Measurements from ENCODE around the gene GGA3.

The GGA3 gene

GRCh38 chr17:75246404-75246803, 15.0 kb downstream of the GGA3 start:
- no peak for DNase-seq (ENCODE audit: low read depth)

GRCh38 chr17:75245011-75245410, 16.4 kb downstream of the GGA3 start:
- no peak for DNase-seq (ENCODE audit: low read depth)

- no peak for DNase-seq (ENCODE audit: low read depth)
These were observed 17.1 kb downstream of the GGA3 start for GRCh38 chr17:75244133-75244866.

DNA sequence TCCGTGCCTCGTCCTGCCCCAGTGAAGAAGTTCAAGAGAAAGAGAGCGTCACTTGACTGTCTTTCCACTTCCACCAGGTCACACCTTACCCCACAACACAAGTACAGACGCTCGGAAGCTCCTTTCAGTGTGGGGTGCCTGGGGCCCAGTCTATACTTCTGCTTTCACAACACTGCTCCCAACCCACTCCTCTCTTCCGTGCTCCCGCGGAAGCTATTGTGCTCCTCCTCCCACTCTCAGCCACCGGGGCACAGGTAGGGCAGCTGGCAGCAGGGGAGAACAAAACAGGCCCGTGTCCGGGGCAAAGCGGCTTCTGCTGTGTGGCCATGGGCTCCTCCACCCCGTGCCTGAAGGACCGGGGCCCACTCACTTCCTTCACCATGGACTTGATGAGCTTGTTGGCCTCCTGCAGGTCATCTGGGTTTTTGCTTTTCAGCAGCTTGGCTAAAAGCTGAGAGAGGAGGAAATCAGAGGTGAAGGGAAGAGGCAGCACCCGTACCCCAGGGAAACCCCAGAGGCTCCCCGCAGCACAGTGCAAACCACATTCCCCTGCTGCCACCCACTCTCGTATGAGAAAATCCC, 18.9 kb downstream of the GGA3 start:
- DNase-seq (ENCODE audit: low read depth), result no peak

- no peak for DNase-seq (ENCODE audit: low read depth)
These were observed 19.4 kb downstream of the GGA3 start for GRCh38 chr17:75241996-75242460.

GRCh38 chr17:75241502-75241901, 19.9 kb downstream of the GGA3 start:
- DNase-seq (ENCODE audit: low read depth), result no peak

GRCh38 chr17:75241143-75241430, 20.3 kb downstream of the GGA3 start:
- DNase-seq (ENCODE audit: low read depth), result no peak

DNA sequence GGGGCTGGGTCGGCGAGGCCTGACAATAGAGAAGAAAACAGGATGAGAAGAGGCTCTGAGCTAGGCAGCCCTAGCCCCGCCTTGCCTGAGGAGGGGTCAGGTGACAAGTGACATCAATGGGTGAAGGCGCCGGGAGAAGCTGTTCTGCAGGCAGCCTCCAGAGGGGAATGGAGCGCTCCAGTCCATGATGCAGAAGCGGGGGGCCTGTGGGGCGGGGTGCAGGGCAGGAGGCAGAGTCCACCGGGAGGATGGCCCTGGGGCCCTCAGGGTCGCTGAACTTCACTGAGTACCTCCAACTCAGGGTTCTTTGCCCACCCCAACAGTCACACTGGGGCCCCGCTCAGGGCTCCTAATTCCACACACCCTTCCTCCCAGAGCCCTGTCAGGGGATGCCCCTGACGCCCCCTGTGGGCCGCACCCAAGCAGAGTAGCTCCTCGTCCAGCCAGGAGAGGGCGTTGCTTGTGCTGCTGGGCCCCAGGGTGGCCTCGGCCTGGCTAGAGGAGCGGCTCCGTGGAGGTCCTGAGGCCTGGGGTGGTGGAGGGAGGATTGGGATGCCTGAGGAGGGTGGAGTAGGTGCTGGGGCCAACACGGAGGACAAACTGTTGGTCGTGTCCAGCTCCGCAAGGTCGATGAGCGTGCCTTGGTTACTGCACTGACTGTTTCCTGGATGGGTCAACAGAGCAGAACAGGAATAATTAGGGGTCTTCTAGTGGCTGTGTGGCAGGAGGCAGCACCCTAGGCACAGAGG, 20.8 kb downstream of the GGA3 start:
- peak; percentile 26 for DNase-seq (ENCODE audit: low read depth)

GRCh38 chr17:75239778-75240393, 21.5 kb downstream of the GGA3 start:
- DNase-seq (ENCODE audit: low read depth), result no peak

DNA sequence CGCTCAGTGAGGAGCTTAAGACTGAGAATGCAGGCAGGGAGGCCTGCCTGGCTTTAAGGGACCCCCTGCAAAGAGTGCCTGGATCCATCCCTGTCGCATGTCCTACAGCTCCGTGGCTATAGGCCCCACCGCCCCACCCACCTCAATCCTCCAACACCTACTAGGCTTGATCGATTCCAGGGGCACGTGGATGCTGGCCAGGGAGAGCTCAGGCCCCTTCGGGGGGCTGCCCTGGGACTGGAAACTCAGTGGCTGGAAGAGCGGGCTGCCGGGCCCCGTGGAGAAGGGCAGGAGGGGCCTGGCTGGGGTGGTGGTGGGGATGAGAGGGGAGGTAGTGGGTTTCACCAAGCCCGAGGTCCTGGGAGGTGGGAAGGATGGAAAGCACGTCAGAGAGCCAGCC, 22.2 kb downstream of the GGA3 start:
- no peak for DNase-seq (ENCODE audit: low read depth)

- DNase-seq (ENCODE audit: low read depth), result peak; percentile 47
These were observed 22.7 kb downstream of the GGA3 start for GRCh38 chr17:75238684-75239191.

DNA sequence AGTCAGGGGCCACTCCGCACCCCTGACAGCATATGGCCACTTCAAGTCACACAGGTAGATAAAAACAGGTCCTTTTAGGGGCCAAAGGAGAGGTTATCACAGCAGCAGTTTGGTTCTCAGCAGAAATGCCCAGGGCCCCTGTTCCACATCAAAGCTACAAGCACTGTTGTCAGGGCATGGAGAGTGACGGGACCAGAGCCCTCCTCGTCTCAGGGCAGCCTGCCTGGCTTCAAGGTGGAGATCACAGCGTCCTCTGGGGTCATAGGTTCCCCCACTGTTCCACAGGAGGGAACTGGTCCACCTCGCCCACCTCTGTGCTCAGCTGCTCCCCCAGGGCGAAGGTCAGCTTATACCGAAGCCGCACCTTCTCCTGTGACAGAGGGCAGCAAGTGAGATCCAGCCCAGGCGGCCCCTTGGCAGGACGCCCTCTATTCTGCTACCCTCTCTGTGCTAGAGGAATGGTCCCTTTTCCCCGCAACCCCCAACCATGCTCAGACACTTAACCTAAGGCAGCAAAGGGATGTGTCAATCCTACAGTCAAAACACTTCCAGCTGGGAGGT, 23.3 kb downstream of the GGA3 start:
- no peak for DNase-seq (ENCODE audit: low read depth)

GRCh38 chr17:75237100-75238014, 24.0 kb downstream of the GGA3 start:
- no peak for DNase-seq (ENCODE audit: low read depth)

DNA sequence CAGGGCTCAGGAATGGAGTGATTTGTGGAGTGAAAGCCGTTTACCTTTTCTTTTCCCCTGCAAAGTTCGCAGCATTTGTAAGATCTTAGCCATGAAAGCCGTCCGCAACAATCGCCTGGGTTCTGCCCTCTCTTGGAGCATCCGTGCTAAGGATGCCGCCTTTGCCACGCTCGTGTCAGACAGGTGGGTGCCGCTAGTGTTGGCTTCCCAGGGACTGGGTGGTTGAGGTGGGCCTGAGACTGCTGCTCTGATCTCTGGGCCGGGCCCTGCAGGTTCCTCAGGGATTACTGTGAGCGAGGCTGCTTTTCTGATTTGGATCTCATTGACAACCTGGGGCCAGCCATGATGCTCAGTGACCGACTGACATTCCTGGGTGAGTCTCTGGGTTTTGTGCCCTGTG, 28.6 kb downstream of the GGA3 start:
- DNase-seq (ENCODE audit: low read depth), result no peak

- DNase-seq (ENCODE audit: low read depth), result no peak
These were observed 29.5 kb downstream of the GGA3 start for GRCh38 chr17:75231741-75232464.

DNA sequence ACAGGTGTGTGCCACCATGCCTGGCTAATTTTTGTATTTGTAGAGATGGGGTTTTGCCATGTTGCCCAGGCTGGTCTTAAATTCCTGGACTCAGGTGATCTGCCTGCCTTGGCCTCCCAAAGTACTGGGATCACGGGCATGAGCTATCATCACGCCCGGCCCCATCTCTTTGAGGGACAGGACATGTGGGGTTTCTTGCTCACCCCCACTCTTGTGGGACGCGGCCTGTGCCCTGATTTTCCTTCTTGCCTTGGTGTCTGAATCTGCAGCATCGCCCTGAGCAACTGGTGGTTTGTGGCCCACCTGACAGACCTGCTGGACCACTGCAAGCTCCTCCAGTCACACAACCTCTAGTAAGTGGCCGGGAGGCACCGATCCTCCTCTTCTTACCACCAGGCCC, 30.3 kb downstream of the GGA3 start:
- no peak for DNase-seq (ENCODE audit: low read depth)

DNA sequence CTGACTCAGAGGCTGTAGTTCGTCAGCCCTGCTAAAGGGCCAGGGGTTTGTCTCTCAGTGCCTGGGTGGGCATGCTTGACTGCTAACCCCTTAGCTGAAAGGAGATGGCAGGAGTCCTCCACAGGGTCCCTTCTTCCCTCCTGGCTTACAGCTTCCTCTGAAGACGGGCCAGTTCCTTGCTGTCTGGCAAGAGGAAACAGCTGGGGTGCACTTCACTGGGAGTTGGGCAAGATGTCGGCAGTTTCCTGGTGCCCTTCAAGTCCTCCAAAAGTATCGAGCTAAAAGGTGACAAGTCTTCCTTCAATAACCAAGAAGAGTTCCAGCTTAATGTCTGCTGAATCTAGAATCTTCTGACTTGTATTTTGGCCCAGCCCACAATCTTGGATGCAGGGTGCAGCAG, 32.6 kb downstream of the GGA3 start:
- no peak for DNase-seq (ENCODE audit: low read depth)

- DNase-seq (ENCODE audit: low read depth), result no peak
These were observed 33.1 kb downstream of the GGA3 start for GRCh38 chr17:75228305-75228704.

DNA sequence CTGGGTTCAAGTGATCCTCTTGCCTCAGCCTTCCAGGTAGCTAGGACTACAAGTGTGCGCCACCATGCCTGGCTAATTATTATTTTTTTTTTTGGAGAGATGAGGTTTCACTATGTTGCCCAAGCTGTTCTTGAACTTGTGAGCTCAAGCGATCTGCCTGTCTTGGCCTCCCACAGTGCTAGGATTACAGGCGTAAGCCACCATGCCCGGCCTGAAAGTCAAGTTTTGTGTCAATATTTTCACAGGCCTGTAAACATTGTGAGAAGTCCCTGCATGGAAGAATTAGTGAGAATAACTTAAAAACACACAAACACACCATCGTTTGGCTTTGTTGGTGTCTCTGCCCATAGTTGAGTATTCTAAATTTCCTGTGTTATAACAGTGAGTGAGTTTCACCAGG, 33.7 kb downstream of the GGA3 start:
- no peak for DNase-seq (ENCODE audit: low read depth)

DNA sequence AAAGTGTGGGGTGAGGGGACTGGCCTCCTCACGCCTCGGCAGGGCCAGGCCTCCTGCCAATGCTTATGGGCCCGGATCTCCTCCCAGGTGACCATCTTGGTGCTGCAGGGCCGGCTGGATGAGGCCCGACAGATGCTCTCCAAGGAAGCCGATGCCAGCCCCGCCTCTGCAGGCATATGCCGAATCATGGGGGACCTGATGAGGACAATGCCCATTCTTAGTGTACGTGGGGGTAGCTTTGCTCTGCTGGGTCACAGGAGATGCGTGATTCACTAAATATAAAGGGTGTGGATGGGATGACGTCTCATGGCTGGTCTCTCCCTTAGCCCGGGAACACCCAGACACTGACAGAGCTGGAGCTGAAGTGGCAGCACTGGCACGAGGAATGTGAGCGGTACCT, 36.4 kb downstream of the GGA3 start:
- no peak for DNase-seq (ENCODE audit: low read depth)

DNA sequence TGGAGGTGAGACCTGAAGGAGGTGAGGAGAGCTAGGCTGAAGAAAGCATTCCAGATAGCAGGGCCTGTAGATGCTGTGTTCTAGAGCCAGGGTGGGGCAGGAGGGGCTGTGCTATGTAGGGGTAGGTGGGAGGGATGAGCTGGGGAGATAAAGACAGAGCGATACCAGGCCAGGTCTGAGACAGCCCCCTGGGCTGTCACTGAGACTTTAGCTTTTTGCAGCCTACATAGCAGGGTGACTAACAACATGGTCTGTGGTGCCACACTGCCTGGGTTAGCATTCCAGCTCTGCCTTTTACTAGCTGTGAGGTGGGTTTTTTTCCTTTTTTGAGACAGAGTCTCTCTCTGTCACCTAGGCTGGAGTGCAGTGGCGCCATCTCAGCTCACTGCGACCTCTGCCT, 41.6 kb downstream of the GGA3 start:
- DNase-seq (ENCODE audit: low read depth), result no peak
